HG03175 (cell line): Measurements from ENCODE around the gene CYBC1.

ENCODE experiments used
- ATAC-seq: cut with Tn5 transposase; IDR thresholded peaks from one replicate; pipeline ENCODE4 v1.9.1; 2021; ENCODE audit warnings: mild to moderate bottlenecking, moderate library complexity; ENCODE audit not compliant: unreplicated experiment

Gene CYBC1

GRCh38 chr17:82449131-82449882 is 1.2 kb downstream of the CYBC1 start:
- ATAC-seq = peak; percentile 64

GRCh38 chr17:82447876-82448275 is 2.7 kb downstream of the CYBC1 start:
- ATAC-seq = no peak

GRCh38 chr17:82446649-82447048 is 3.9 kb downstream of the CYBC1 start:
- ATAC-seq = no peak

- no peak for ATAC-seq
Measured at GRCh38 chr17:82446124-82446523, 4.4 kb downstream of the CYBC1 start.

GRCh38 chr17:82445542-82445941 is 5.0 kb downstream of the CYBC1 start:
- ATAC-seq = no peak

- ATAC-seq = no peak
Measured at GRCh38 chr17:82444941-82445521, 5.5 kb downstream of the CYBC1 start.

- no peak for ATAC-seq
Measured at GRCh38 chr17:82444284-82444893, 6.2 kb downstream of the CYBC1 start.

- no peak for ATAC-seq
Measured at GRCh38 chr17:82443465-82444283, 6.9 kb downstream of the CYBC1 start.

GRCh38 chr17:82442643-82443464 is 7.7 kb downstream of the CYBC1 start:
- ATAC-seq = no peak

GRCh38 chr17:82441691-82442487 is 8.7 kb downstream of the CYBC1 start:
- no peak for ATAC-seq

- no peak for ATAC-seq
Measured at GRCh38 chr17:82440991-82441627, 9.4 kb downstream of the CYBC1 start.

- ATAC-seq = no peak
Measured at GRCh38 chr17:82440469-82440981, 10.0 kb downstream of the CYBC1 start.

GRCh38 chr17:82439829-82440365 is 10.7 kb downstream of the CYBC1 start:
- ATAC-seq = no peak

GRCh38 chr17:82439194-82439828 is 11.2 kb downstream of the CYBC1 start:
- no peak for ATAC-seq

- no peak for ATAC-seq
Measured at GRCh38 chr17:82438401-82439193, 12.0 kb downstream of the CYBC1 start.

- no peak for ATAC-seq
Measured at GRCh38 chr17:82437325-82437668, 13.3 kb downstream of the CYBC1 start.

- ATAC-seq = no peak
Measured at GRCh38 chr17:82436601-82437324, 13.8 kb downstream of the CYBC1 start.
